Endothelial cell of umbilical vein (primary cell): ENCODE data around the gene CDKN3. TPM values are rescaled to one million over a fixed set of nuclear protein-coding genes. Genes with fewer than 3 reads are reported as not detected.
"Not testable (repeated sequence)": the region's sequence is repeated elsewhere in the genome, so short reads cannot be mapped to it uniquely, and the experiment has no call there.

Source experiments
- BruUV-seq: library from RNA; stranded (reverse); fragments of 400-500 nt; replicated peaks from 2 replicates; lab custom pipeline; 2021; lab: Mats Ljungman, UMichigan
- CTCF ChIA-PET: fragments of 300-600, 350-600 bp; sonication (Branson Sonifier 250); formaldehyde crosslinking; loops from one replicate; lab custom pipeline; 2021; ENCODE audit warnings: antibody characterized with exemption, inconsistent platforms; lab: Charles Lee
- POLR2A ChIA-PET: fragments of 300-600, 350-600 bp; sonication (Branson Sonifier 250); formaldehyde crosslinking; loops from one replicate; lab custom pipeline; 2021; ENCODE audit warnings: antibody characterized with exemption, inconsistent platforms; lab: Charles Lee
- DNase-seq: peaks from one replicate; pipeline ENCODE4 v3.0.0-alpha.2; 2011; ENCODE audit warnings: low read depth, low spot score
- FAIRE-seq: peaks from 2 replicates; lab custom pipeline; 2011; peaks lifted over from hg19 to GRCh38; lab: Jason Lieb, UNC
- H2AFZ ChIP-seq: 2 replicates; pipeline ENCODE4 v1.6.0; 2012; ENCODE audit warnings: low read depth, low read length, control low read depth, inconsistent platforms
- H3K27ac ChIP-seq: 2 replicates; pipeline ENCODE4 v1.5.1; 2011; ENCODE audit warnings: low read depth, mild to moderate bottlenecking, control low read depth, low read length, moderate library complexity; ENCODE audit not compliant: insufficient read depth
- H3K27me3 ChIP-seq, 2 experiments: 2 replicates each; pipeline versions ENCODE4 v1.6.0 to v1.6.1; 2011; ENCODE audit warnings: low read length in 2 of 2, mixed read lengths in 1 of 2; ENCODE audit not compliant: control insufficient read depth in 2 of 2, insufficient read depth in 2 of 2
- H3K36me3 ChIP-seq, 2 experiments: 2 replicates in 1 of 2; 3 replicates in 1 of 2; pipeline ENCODE4 v1.5.1; 2011; ENCODE audit warnings: low read length in 2 of 2, mild to moderate bottlenecking in 1 of 2, moderate library complexity in 1 of 2; ENCODE audit not compliant: control insufficient read depth in 2 of 2, insufficient read depth in 2 of 2; ENCODE audit errors: extremely low read depth in 1 of 2
- H3K4me1 ChIP-seq: 3 replicates; pipeline ENCODE4 v1.5.1; 2011; ENCODE audit warnings: mild to moderate bottlenecking, low read length; ENCODE audit not compliant: control insufficient read depth, insufficient read depth; ENCODE audit errors: extremely low read depth
- H3K4me2 ChIP-seq: 2 replicates; pipeline ENCODE4 v1.6.1; 2011; ENCODE audit warnings: low read length, control low read depth, mixed read lengths; ENCODE audit not compliant: insufficient read depth
- H3K4me3 ChIP-seq, 3 experiments: fragments of 200-600 bp in 1 of 3; sonication (generic), shearing (Covaris generic) in 1 of 3; replicated peaks in 1 of 3; 2 replicates each; pipeline ENCODE4 v1.5.1; 2011 to 2016; ENCODE audit warnings: control low read depth in 3 of 3, low read length in 3 of 3, mild to moderate bottlenecking in 2 of 3, inconsistent platforms in 1 of 3, low read depth in 1 of 3, moderate library complexity in 1 of 3; ENCODE audit not compliant: insufficient read depth in 1 of 3
- H3K79me2 ChIP-seq: 2 replicates; pipeline ENCODE4 v1.6.0; 2012; ENCODE audit warnings: low read length, inconsistent platforms; ENCODE audit not compliant: control insufficient read depth, insufficient read depth
- H3K9ac ChIP-seq: replicated peaks from 2 replicates; pipeline ENCODE3; 2011; ENCODE audit warnings: low read length, control low read depth; ENCODE audit not compliant: insufficient read depth; ENCODE audit errors: extremely low read depth
- H3K9me1 ChIP-seq: replicated peaks from 3 replicates; pipeline ENCODE4 v1.6.0; 2011; ENCODE audit warnings: mild to moderate bottlenecking, low read length; ENCODE audit not compliant: control insufficient read depth, insufficient read depth; ENCODE audit errors: extremely low read depth
- H3K9me3 ChIP-seq: replicated peaks from 2 replicates; pipeline ENCODE4 v1.5.1; 2012; ENCODE audit warnings: low read length, inconsistent platforms; ENCODE audit not compliant: control insufficient read depth, insufficient read depth
- H4K20me1 ChIP-seq: replicated peaks from 2 replicates; pipeline ENCODE3; 2011; ENCODE audit warnings: mild to moderate bottlenecking, low read length; ENCODE audit not compliant: control insufficient read depth, insufficient read depth; ENCODE audit errors: extremely low read depth
- EZH2 ChIP-seq: IDR thresholded peaks from 2 replicates; pipeline ENCODE4 v1.6.1; 2012; ENCODE audit warnings: borderline replicate concordance, low read depth, mild to moderate bottlenecking, moderate library complexity, low read length, inconsistent platforms; ENCODE audit not compliant: severe bottlenecking
- FOS ChIP-seq: IDR thresholded peaks from 2 replicates; pipeline ENCODE4 v1.6.1; 2011; ENCODE audit warnings: mild to moderate bottlenecking, low read length, moderate library complexity, borderline replicate concordance; ENCODE audit not compliant: insufficient read depth
- JUN ChIP-seq: IDR thresholded peaks from 2 replicates; pipeline ENCODE4 v1.6.1; 2011; ENCODE audit warnings: borderline replicate concordance, low read depth; ENCODE audit not compliant: insufficient read length, insufficient read depth
- MYC ChIP-seq: IDR thresholded peaks from one replicate; pipeline ENCODE4 v1.6.1; 2011; ENCODE audit warnings: mild to moderate bottlenecking, low read depth, low read length
- POLR2AphosphoS5 ChIP-seq: IDR thresholded peaks from 2 replicates; pipeline ENCODE4 v1.6.1; 2012; ENCODE audit warnings: low read depth, mild to moderate bottlenecking, control low read depth, low read length, moderate library complexity; ENCODE audit not compliant: insufficient read depth
- dilution Hi-C: fragments of 300-500 bp; cut with MboI; formaldehyde crosslinking; loops from one replicate; pipeline ENCODE4 v1.15.0; 2019; ENCODE audit warnings: low sequenced_read_pairs; ENCODE audit not compliant: extremely low pct_ligation_motif_present
- intact Hi-C: fragments of 100-400 bp; cut with micrococcal nuclease; formaldehyde crosslinking; loops from one replicate; pipeline ENCODE4 v1.10.0; 2022
- polyA plus RNA-seq, 4 experiments: library from polyadenylated mRNA; depleted of rRNA in 3 of 4; stranded (reverse) in 3 of 4; unstranded in 1 of 4; fragments of >200 nt; gene quantifications; 2 replicates each; pipeline versions ENCODE4 v1.2.1 to v1.2.3, GENCODE V29; 2011 to 2012; ENCODE audit warnings: missing spikeins in 1 of 4
- total RNA-seq: library from RNA; stranded (reverse); gene quantifications from 2 replicates; pipeline ENCODE4 v1.2.3, GENCODE V29; 2021
- TF ChIP-seq, protein P1 (sequence below): IDR thresholded peaks from 2 replicates; pipeline ENCODE4 v1.6.1; 2011; ENCODE audit not compliant: insufficient read depth, insufficient read length

CDKN3 gene
- total and polyA plus RNA-seq, 2 donors (not counting 3 experiments of a cell fraction or from before 2014, with no cell fraction given) = 36.6 to 52.0 TPM

DNA sequence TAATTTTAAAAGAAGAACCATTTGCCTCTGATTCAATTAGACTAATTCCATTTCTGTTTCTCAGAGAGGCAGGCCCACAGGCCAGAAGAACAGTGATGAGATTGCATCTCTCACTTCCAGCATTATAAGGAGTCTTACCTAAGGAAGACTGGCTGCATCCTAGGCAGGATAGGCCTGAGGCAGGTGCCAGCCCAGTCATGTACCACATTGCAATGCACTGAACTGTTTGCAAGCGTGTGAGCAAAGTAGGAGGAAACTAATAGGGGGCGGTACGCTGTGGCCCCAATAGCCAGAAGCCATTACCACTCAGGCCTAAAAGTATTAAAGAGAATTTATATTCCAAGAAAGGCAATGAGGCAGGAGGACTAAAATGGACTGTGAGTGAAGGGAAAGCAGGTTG, 56.4 kb downstream of the CDKN3 start:
- H3K4me3 ChIP-seq = no peak overlapping the region
- no peak overlapping the region for H3K9ac ChIP-seq
- TF ChIP-seq POLR2AphosphoS5 = no peak
- no peak for TF ChIP-seq FOS
- no peak for TF ChIP-seq MYC
- TF ChIP-seq JUN = no peak
- TF ChIP-seq, protein P1, sequence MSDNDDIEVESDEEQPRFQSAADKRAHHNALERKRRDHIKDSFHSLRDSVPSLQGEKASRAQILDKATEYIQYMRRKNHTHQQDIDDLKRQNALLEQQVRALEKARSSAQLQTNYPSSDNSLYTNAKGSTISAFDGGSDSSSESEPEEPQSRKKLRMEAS = no peak
- no peak for TF ChIP-seq EZH2
- H3K4me1 ChIP-seq = no peaks in the 10 kb centered on the region
- H3K27ac ChIP-seq = no peak overlapping the region
- intact Hi-C loops = no loop called here
- H3K79me2 ChIP-seq = no peaks in the 10 kb centered on the region
- ChIA-PET POLR2A (no interaction called here), CTCF (no interaction called here)
- H4K20me1 ChIP-seq = no peaks in the 10 kb centered on the region
- BruUV-seq = no TSS peak
- FAIRE-seq = no peak
- H3K9me3 ChIP-seq = no peaks in the 10 kb centered on the region
- no peak overlapping the region for H3K4me2 ChIP-seq
- dilution Hi-C loops = no loop called here
- H2AFZ ChIP-seq = no peak overlapping the region
- no peaks in the 10 kb centered on the region for H3K9me1 ChIP-seq
- H3K27me3 ChIP-seq = peaks cover 16 to 29% of the 10 kb centered on the region in 2 experiments
- no peaks in the 10 kb centered on the region for H3K36me3 ChIP-seq
- no peak for DNase-seq

DNA sequence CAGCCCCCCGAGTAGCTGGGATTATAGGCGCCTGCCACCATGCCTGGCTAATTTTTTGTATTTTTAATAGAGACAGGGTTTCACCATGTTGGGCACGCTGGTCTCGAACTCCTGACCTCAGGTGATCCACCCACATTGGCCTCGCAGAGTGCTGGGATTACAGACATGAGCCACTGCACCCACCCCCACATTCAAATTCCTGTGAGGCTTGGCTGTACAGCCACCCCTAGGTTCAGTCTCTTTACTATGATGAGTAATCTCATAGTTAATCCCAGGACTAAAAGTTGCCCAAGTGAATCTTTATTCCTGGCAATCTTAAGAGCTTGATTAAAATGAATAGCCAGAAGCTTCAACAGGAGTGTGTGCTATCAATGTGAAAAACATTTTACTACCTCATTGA, 57.2 kb downstream of the CDKN3 start:
- intact Hi-C loops, dilution Hi-C loops, BruUV-seq, H3K4me3 ChIP-seq, FAIRE-seq, POLR2A ChIA-PET, H3K4me1 ChIP-seq, DNase-seq, H3K36me3 ChIP-seq, H3K4me2 ChIP-seq, H3K9me3 ChIP-seq, H4K20me1 ChIP-seq, H3K27ac ChIP-seq, H2AFZ ChIP-seq, H3K79me2 ChIP-seq, H3K9ac ChIP-seq, H3K9me1 ChIP-seq: not testable (repeated sequence)
- CTCF ChIA-PET = interaction anchor here (1.3 kb wide), 1 partner anchor 12 kb away, joined by 3 read pairs; no protein-coding TSS in a partner anchor
- H3K27me3 ChIP-seq = peaks cover 14 to 21% of the 10 kb centered on the region in 2 experiments
